IMR-90 (cell line): ENCODE results near the gene PSAP. TPM values are rescaled to one million over a fixed set of nuclear protein-coding genes. Genes with fewer than 3 reads are reported as not detected.

Source experiments
- ATAC-seq: fragments of 200-7000 bp; cut with Tn5 transposase; 2 replicates; pipeline ENCODE4 v1.9.1; 2020; ENCODE audit warnings: low read depth, mild to moderate bottlenecking, moderate library complexity
- BruUV-seq: library from RNA; stranded (reverse); fragments of 400-500 nt; replicated peaks from 2 replicates; lab custom pipeline; 2021; lab: Mats Ljungman, UMichigan
- CTCF ChIA-PET: fragments of 300-600 bp; formaldehyde crosslinking; extraction: SDS; loops from one replicate; lab custom pipeline; 2021; ENCODE audit warnings: antibody characterized with exemption; lab: Yijun Ruan, JAX
- POLR2A ChIA-PET: fragments of 300-600 bp; sonication (Branson Sonifier 250); formaldehyde crosslinking; loops from one replicate; lab custom pipeline; 2022; ENCODE audit warnings: antibody characterized with exemption; ENCODE audit not compliant: unreplicated experiment; lab: Charles Lee
- DNase-seq: peaks from one replicate; pipeline ENCODE4 v3.0.0; 2013
- H2AFZ ChIP-seq: replicated peaks from 2 replicates; pipeline ENCODE3; 2013; ENCODE audit warnings: low read length, mild to moderate bottlenecking; ENCODE audit not compliant: poor library complexity
- H2AK5ac ChIP-seq: 2 replicates; pipeline ENCODE4 v1.6.1; 2013; ENCODE audit warnings: low read depth, low read length, inconsistent platforms
- H2AK9ac ChIP-seq: replicated peaks from 2 replicates; pipeline ENCODE3; 2013; ENCODE audit warnings: mild to moderate bottlenecking, low read depth, low read length, moderate library complexity; ENCODE audit not compliant: poor library complexity
- H2BK120ac ChIP-seq: 2 replicates; pipeline ENCODE4 v1.6.1; 2013; ENCODE audit warnings: low read depth, low read length, inconsistent platforms
- H2BK15ac ChIP-seq: 3 replicates; pipeline ENCODE4 v1.6.1; 2013; ENCODE audit warnings: low read depth, low read length, inconsistent platforms
- H2BK20ac ChIP-seq: 2 replicates; pipeline ENCODE4 v1.6.1; 2013; ENCODE audit warnings: low read depth, mild to moderate bottlenecking, inconsistent platforms, low read length, moderate library complexity
- H2BK5ac ChIP-seq: 2 replicates; pipeline ENCODE4 v1.6.1; 2013; ENCODE audit warnings: mild to moderate bottlenecking, low read depth, low read length, inconsistent platforms; ENCODE audit not compliant: poor library complexity, severe bottlenecking
- H3K14ac ChIP-seq: replicated peaks from 2 replicates; pipeline ENCODE4 v1.6.1; 2013; ENCODE audit warnings: low read depth, low read length, inconsistent platforms
- H3K18ac ChIP-seq: 2 replicates; pipeline ENCODE4 v1.6.1; 2013; ENCODE audit warnings: low read depth, low read length, control low read depth
- H3K23ac ChIP-seq: 2 replicates; pipeline ENCODE4 v1.6.1; 2013; ENCODE audit warnings: low read depth, low read length, inconsistent platforms
- H3K27ac ChIP-seq: 2 replicates; pipeline ENCODE4 v1.5.1; 2013; ENCODE audit warnings: mild to moderate bottlenecking, control low read depth, low read length; ENCODE audit not compliant: insufficient read depth
- H3K27me3 ChIP-seq: 2 replicates; pipeline ENCODE4 v1.6.1; 2013; ENCODE audit warnings: low read length; ENCODE audit not compliant: control insufficient read depth, insufficient read depth
- H3K36me3 ChIP-seq: 2 replicates; pipeline ENCODE4 v1.6.1; 2013; ENCODE audit warnings: low read length, mixed read lengths; ENCODE audit not compliant: control insufficient read depth, insufficient read depth
- H3K4ac ChIP-seq: 2 replicates; pipeline ENCODE4 v1.6.1; 2013; ENCODE audit warnings: low read depth, low read length, inconsistent platforms
- H3K4me1 ChIP-seq: 2 replicates; pipeline ENCODE4 v1.6.1; 2013; ENCODE audit warnings: low read length, mixed read lengths; ENCODE audit not compliant: control insufficient read depth, insufficient read depth
- H3K4me2 ChIP-seq: 2 replicates; pipeline ENCODE4 v1.6.1; 2013; ENCODE audit warnings: low read depth, mild to moderate bottlenecking, control low read depth, low read length, moderate library complexity
- H3K4me3 ChIP-seq: 2 replicates; pipeline ENCODE4 v1.5.1; 2013; ENCODE audit warnings: low read depth, mild to moderate bottlenecking, control low read depth, low read length, moderate library complexity; ENCODE audit not compliant: insufficient read depth
- H3K56ac ChIP-seq: 2 replicates; pipeline ENCODE4 v1.6.1; 2013; ENCODE audit warnings: low read length, inconsistent platforms; ENCODE audit not compliant: insufficient read depth; ENCODE audit errors: extremely low read depth
- H3K79me1 ChIP-seq, 2 experiments: 2 replicates each; pipeline ENCODE4 v1.6.1; 2013; ENCODE audit warnings: low read length in 2 of 2, inconsistent platforms in 1 of 2, low read depth in 1 of 2
- H3K9ac ChIP-seq: 2 replicates; pipeline ENCODE4 v1.6.1; 2013; ENCODE audit warnings: low read depth, low read length, control low read depth
- H3K9me1 ChIP-seq: 2 replicates; pipeline ENCODE4 v1.6.1; 2013; ENCODE audit warnings: low read length, inconsistent platforms; ENCODE audit not compliant: insufficient read depth
- H3K9me3 ChIP-seq: 2 replicates; pipeline ENCODE4 v1.6.1; 2013; ENCODE audit warnings: low read length; ENCODE audit not compliant: control insufficient read depth, insufficient read depth
- H4K20me1 ChIP-seq: 2 replicates; pipeline ENCODE4 v1.6.1; 2013; ENCODE audit warnings: low read length, inconsistent platforms; ENCODE audit not compliant: insufficient read depth
- H4K5ac ChIP-seq: 2 replicates; pipeline ENCODE4 v1.6.1; 2013; ENCODE audit warnings: mild to moderate bottlenecking, low read depth, low read length, control low read depth
- H4K8ac ChIP-seq, 2 experiments: 2 replicates each; pipeline ENCODE4 v1.6.1; 2013; ENCODE audit warnings: low read depth in 2 of 2, low read length in 2 of 2, control low read depth in 1 of 2, inconsistent platforms in 1 of 2
- H4K91ac ChIP-seq: 2 replicates; pipeline ENCODE4 v1.6.1; 2013; ENCODE audit warnings: low read depth, low read length, inconsistent platforms; ENCODE audit not compliant: insufficient read depth
- CHD1 ChIP-seq: IDR thresholded peaks from 2 replicates; pipeline ENCODE4 v1.6.1; 2012; ENCODE audit warnings: low read depth, low read length, improper control_type of control experiment
- MAZ ChIP-seq: IDR thresholded peaks from 2 replicates; pipeline ENCODE4 v1.6.1; 2012; ENCODE audit warnings: low read depth, mild to moderate bottlenecking, low read length, improper control_type of control experiment, moderate library complexity, borderline replicate concordance
- NFE2L2 ChIP-seq: fragments of 150-350 bp; IDR thresholded peaks from 2 replicates; pipeline ENCODE4 v1.6.1; 2016; ENCODE audit warnings: low read depth, mild to moderate bottlenecking, low read length
- POLR2A ChIP-seq: IDR thresholded peaks from 2 replicates; pipeline ENCODE4 v1.6.1; 2012; ENCODE audit warnings: mild to moderate bottlenecking, low read depth, low read length
- RCOR1 ChIP-seq: IDR thresholded peaks from 2 replicates; pipeline ENCODE4 v1.6.1; 2012; ENCODE audit warnings: mild to moderate bottlenecking, low read length, improper control_type of control experiment; ENCODE audit not compliant: insufficient replicate concordance
- RFX5 ChIP-seq: IDR thresholded peaks from 2 replicates; pipeline ENCODE4 v1.8.0; 2012; ENCODE audit warnings: low read depth, mild to moderate bottlenecking, low read length, moderate library complexity
- SMC3 ChIP-seq: fragments of 150-350 bp; IDR thresholded peaks from 2 replicates; pipeline ENCODE4 v1.6.1; 2016; ENCODE audit warnings: low read depth, mild to moderate bottlenecking, antibody characterized with exemption, low read length, moderate library complexity
- WGBS, 2 experiments: methylation state at CpG; one replicate each; pipeline versions ENCODE4 v1.1.5 to v1.1.7; 2013; ENCODE audit warnings: missing lambda C conversion rate in 2 of 2; ENCODE audit not compliant: insufficient read length in 1 of 2; ENCODE audit errors: extremely low coverage in 2 of 2; 5-methylcytosine and 5-hydroxymethylcytosine counted together
- dilution Hi-C: fragments of 300-500 bp; cut with HindIII; formaldehyde crosslinking; loops from one replicate; pipeline ENCODE4 v1.14.3; 2018; ENCODE audit warnings: low sequenced_read_pairs; ENCODE audit not compliant: unreplicated experiment
- in situ Hi-C: fragments of 300-500 bp; cut with MboI; formaldehyde crosslinking; loops from 3 replicates; pipeline ENCODE4 v1.14.3; 2019; ENCODE audit warnings: low sequenced_read_pairs, inconsistent platforms, mixed read lengths
- intact Hi-C: fragments of 100-400 bp; cut with micrococcal nuclease; formaldehyde crosslinking; loops from 2 replicates; pipeline ENCODE4 v1.10.0; 2022
- polyA plus RNA-seq, 3 experiments: library from polyadenylated mRNA; depleted of rRNA; stranded (reverse); fragments of >200 nt; gene quantifications; 2 replicates each; pipeline ENCODE4 v1.2.3, GENCODE V29; 2012; ENCODE audit warnings: low replicate concordance in 1 of 3
- total RNA-seq: library from RNA; depleted of rRNA; stranded (reverse); fragments of >200 nt; gene quantifications from 2 replicates; pipeline ENCODE4 v1.2.3, GENCODE V29; 2012
- TF ChIP-seq, protein P1 (sequence below): fragments of 150-350 bp; IDR thresholded peaks from 2 replicates; pipeline ENCODE4 v1.6.1; 2017; ENCODE audit warnings: mild to moderate bottlenecking, antibody characterized with exemption, low read length, low read depth

The PSAP gene
- total and polyA plus RNA-seq, 2 of the 4 experiments (the other 2 are of a cell fraction) = 216 to 876 TPM

DNA sequence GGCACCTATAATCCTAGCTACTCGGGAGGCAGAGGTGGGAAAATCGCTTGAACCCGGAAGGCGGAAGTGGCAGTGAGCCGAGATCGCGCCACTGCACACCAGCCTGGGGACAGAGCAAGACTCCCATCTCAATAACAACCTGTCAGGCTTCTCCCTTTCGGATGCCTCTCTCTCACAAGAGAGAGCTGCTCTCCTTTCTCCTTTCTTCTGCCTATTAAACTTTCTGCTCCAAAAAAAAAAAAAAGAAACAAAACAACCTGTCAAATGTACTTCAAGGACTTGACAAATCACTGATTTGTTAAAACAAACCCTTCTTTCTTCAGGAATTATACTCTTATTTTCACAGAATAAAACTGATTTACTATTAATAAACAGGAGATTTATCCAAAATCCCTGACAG lies 3.6 kb downstream of the PSAP start:
- CTCF ChIA-PET = no interaction called here
- H4K20me1 ChIP-seq = peaks cover 78% of the 10 kb centered on the region
- H2BK120ac ChIP-seq = no peak overlapping the region
- TF ChIP-seq, protein P1, sequence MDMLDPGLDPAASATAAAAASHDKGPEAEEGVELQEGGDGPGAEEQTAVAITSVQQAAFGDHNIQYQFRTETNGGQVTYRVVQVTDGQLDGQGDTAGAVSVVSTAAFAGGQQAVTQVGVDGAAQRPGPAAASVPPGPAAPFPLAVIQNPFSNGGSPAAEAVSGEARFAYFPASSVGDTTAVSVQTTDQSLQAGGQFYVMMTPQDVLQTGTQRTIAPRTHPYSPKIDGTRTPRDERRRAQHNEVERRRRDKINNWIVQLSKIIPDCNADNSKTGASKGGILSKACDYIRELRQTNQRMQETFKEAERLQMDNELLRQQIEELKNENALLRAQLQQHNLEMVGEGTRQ = no peak
- TF ChIP-seq CHD1 (no peak), RFX5 (no peak), POLR2A (no peak), NFE2L2 (no peak), MAZ (no peak), RCOR1 (no peak), SMC3 (no peak)
- H3K9me3 ChIP-seq = no peaks in the 10 kb centered on the region
- no CpG with 5 or more reads among the region's 8 CpGs for WGBS, 2 experiments
- H3K9me1 ChIP-seq = peaks cover 15% of the 10 kb centered on the region
- no peak overlapping the region for H3K23ac ChIP-seq
- no peak overlapping the region for H4K8ac ChIP-seq
- H3K18ac ChIP-seq = no peak overlapping the region
- H3K56ac ChIP-seq = no peak overlapping the region
- H3K27ac ChIP-seq = no peak overlapping the region
- intact Hi-C loops (no loop called here), in situ Hi-C loops (no loop called here), dilution Hi-C loops (no loop called here)
- H3K9ac ChIP-seq = no peak overlapping the region
- H3K4ac ChIP-seq = no peak overlapping the region
- H2AK5ac ChIP-seq = no peak overlapping the region
- no peak overlapping the region for H3K14ac ChIP-seq
- no TSS peak for BruUV-seq
- H4K91ac ChIP-seq = no peak overlapping the region
- H2BK20ac ChIP-seq = no peak overlapping the region
- ATAC-seq (no peak), DNase-seq (no peak)
- H3K36me3 ChIP-seq = no peaks in the 10 kb centered on the region
- H2AFZ ChIP-seq = no peak overlapping the region
- H3K27me3 ChIP-seq = no peaks in the 10 kb centered on the region
- H3K79me1 ChIP-seq = peaks cover 16 to 75% of the 10 kb centered on the region in 2 experiments
- H3K4me1 ChIP-seq = peaks cover 9% of the 10 kb centered on the region
- no peak overlapping the region for H2AK9ac ChIP-seq
- no peak overlapping the region for H2BK15ac ChIP-seq
- POLR2A ChIA-PET = no interaction called here
- no peak overlapping the region for H3K4me3 ChIP-seq
- no peak overlapping the region for H4K5ac ChIP-seq
- H3K4me2 ChIP-seq = no peak overlapping the region
- H2BK5ac ChIP-seq = no peak overlapping the region
